AG09319 (cell line): ENCODE results near the gene ETV3.

Experiments
- DNase-seq: peaks from one replicate; pipeline ENCODE4 v3.0.0-alpha.2; 2010; ENCODE audit warnings: low read depth; ENCODE audit errors: extremely low read depth
- TF ChIP-seq, protein P1 (sequence below): IDR thresholded peaks from 2 replicates; pipeline ENCODE4 v1.5.1; 2011; ENCODE audit warnings: low read depth, mild to moderate bottlenecking, inconsistent platforms, low read length, moderate library complexity

ETV3 gene

DNA sequence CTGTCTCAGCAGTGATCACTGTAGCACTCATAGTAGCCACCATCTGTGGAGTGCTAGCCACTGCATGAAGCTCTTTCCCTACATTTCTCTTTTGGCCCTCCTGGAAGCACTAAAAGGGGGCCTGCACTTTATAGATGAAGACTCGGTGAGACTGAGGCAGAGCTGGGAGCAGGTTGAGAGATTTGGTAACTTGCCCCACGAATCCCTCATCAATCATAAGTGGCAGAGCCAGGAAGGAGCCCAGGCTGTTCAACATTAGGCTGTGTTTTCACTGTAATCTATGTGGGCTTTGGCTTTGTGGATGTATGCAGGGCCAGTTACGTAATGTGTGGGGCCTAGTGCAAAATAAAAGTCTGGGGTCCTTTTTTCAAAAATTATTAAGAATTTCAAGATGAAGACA lies 13.3 kb upstream of the ETV3 start:
- TF ChIP-seq, protein P1, sequence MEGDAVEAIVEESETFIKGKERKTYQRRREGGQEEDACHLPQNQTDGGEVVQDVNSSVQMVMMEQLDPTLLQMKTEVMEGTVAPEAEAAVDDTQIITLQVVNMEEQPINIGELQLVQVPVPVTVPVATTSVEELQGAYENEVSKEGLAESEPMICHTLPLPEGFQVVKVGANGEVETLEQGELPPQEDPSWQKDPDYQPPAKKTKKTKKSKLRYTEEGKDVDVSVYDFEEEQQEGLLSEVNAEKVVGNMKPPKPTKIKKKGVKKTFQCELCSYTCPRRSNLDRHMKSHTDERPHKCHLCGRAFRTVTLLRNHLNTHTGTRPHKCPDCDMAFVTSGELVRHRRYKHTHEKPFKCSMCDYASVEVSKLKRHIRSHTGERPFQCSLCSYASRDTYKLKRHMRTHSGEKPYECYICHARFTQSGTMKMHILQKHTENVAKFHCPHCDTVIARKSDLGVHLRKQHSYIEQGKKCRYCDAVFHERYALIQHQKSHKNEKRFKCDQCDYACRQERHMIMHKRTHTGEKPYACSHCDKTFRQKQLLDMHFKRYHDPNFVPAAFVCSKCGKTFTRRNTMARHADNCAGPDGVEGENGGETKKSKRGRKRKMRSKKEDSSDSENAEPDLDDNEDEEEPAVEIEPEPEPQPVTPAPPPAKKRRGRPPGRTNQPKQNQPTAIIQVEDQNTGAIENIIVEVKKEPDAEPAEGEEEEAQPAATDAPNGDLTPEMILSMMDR, result no peak
- no peak for DNase-seq

DNA sequence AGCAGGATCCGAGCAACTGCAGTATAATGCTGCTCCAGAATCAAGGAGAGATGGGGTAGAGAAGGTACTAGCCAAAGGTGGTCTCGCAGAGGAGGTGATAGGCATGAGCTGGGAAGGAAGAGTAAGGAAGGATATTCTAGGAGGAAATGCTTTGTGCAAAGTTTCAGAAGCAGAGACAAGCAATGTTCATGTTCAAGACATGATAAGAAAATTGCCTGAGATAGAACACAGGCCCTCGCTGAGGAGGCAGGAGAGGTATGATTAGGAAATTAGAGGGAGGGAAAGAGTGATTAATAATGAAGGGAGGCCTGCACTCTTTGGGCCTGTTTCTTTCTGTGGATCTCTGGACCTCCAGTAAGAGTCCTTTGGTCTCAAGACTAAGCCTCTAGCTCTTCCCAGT lies 12.9 kb upstream of the ETV3 start:
- TF ChIP-seq, protein P1, result no peak
- no peak for DNase-seq

DNA sequence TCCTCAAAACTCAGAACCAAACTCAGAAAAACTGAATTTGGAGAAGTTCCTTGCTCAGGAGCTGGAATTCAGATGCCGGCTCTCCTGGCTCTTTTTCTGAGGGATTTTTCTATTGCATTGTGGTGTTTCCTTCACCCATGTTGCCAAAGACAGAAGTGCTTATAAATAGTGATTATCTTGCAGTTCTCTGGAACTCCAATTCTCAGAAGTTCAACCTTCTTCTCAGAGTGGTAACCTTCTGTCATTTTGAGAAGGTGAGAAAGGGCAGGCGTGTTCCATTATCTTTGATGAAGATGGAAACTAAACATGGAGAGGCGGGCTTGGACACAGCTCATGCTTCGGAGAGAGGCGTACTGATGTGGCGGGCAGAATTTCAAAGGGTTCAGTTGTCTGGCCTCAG lies 12.4 kb upstream of the ETV3 start:
- TF ChIP-seq, protein P1, result no peak
- DNase-seq, result no peak

DNA sequence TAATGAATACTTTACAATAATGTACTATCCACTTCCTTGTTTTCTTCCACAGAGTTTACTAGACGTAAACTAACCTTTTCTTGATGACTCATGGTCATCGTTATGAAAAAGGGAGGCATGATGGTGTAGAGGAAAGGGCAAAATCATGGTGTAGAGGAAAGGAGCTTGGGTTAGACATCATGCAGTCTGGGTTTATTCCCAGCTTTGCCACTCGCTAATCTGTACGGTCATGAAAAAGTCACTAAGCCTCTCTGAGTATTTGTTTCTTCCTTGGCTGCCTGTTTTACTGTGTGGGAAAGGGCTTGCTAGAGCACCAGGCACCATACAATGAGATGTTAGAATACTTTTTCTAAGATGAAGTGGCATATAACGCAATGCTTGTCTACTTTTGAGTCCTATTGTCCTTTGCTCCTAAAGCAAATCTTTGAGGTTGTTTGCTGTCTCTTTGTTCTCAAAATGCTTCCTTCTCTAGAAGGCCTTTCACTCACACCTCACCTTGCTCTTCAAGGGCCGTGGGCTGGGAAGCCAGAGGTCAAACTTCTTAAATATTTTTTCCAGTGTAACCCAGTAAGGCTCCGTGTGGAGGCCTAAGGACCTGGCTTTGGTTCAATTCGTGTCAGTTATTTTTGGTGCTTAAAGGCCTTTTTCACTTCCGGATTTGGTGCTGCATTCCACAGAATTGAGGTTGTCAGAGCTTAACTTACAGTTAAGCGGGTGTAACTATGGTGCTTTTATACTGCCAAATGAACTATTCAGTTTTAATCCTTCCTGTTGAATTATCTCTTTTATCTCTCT lies 9.9 kb upstream of the ETV3 start:
- TF ChIP-seq, protein P1, result no peak
- DNase-seq, result no peak

DNA sequence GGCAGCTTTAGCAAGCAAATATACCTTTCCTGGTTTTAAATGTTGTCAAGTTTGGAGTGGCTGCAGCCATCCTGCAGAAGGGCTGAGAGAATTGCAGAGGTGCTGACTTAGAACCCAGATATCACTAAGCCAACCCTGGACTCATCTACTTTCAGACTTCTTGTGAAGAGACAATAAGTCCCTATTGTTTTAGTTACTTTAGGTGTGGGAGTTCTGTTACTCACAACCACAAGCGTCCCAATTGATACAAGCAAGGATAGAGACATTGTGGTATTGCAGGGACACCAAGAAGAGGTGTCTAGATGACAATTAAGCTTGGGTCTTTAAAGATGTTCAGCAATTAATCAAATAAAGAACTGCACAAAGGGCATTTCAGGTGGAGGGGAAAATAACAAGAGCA lies 8.8 kb upstream of the ETV3 start:
- TF ChIP-seq, protein P1, result no peak
- DNase-seq, result no peak

DNA sequence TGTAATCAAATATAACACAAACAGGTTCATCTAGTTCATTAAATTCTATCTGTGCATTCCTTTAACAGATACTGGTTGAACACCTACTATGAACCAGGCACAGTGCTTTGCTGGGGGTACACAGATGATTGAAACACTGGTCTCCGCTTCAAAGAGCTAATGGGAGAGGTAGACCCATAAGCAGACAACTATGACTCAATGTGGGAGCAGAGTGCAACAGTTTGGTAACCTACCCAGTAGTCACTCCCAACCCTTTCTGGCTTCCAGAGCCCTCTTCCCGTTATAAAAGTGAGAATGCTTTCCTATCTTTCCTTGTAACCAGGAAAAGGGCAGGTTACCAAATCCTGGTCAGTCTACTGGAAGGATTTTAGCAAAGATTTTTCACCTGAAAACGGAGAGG lies 8.0 kb upstream of the ETV3 start:
- no peak for DNase-seq
- TF ChIP-seq, protein P1, result no peak

DNA sequence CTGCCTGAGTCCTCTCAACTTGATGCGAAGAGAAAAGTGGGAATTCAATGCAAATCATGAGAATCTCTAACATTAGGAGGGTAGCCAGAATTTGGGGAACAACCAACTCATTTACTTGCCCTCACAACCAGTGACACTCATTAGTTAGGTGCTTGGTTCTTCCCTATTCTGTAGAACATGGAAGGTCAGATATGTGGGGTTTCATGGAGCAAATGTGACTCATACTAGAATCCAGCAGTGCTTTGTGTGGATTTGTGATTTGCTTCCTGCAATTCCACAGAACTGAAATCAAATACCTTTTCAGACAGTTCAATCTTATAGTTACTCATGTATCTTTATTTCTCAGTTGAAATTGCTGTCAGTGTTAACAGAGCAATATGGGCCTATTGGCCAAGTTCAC lies 6.9 kb upstream of the ETV3 start:
- TF ChIP-seq, protein P1, result no peak
- no peak for DNase-seq
